NT2/D1 (cell line): ENCODE data around the gene NAV2.

ENCODE experiments used
- SUZ12 ChIP-seq: IDR thresholded peaks from 2 replicates; pipeline ENCODE4 v1.6.1; 2011; ENCODE audit not compliant: insufficient read length, insufficient read depth; ENCODE audit errors: extremely low read depth
- YY1 ChIP-seq: IDR thresholded peaks from 2 replicates; pipeline ENCODE4 v1.6.1; 2011; ENCODE audit not compliant: insufficient read length, insufficient read depth
- ZNF274 ChIP-seq: IDR thresholded peaks from 2 replicates; pipeline ENCODE4 v1.6.1; 2011; ENCODE audit warnings: mild to moderate bottlenecking, low read depth, low read length

DNA sequence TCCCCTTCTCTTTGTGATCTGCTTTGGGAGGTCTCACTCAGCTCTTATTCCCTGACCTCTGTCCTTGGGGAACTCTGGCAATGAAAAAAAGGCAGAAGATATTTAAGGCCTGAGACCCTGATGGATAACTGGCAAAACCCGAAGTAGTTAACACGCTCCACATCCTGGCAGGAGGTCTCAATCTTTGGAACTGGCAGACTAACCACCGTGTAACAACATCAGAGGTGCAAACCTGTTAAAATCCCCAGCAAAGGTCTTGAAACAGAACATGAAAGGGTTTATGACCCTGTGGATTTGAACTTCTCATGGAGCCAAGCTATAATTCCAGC lies 287.3 kb downstream of the NAV2 start:
- TF ChIP-seq YY1, result no peak
- no peak for TF ChIP-seq ZNF274
- no peak for TF ChIP-seq SUZ12
